T47D (cell line): Measurements from ENCODE around the gene TUBA4A.
"Not testable (repeated sequence)": the region's sequence is repeated elsewhere in the genome, so short reads cannot be mapped to it uniquely, and the experiment has no call there.

ENCODE experiments used
- DNase-seq, 2 experiments: peaks; one replicate each; pipeline versions ENCODE4 v3.0.0 to v3.0.0-alpha.2; 2011 to 2012; ENCODE audit warnings: low read depth in 1 of 2, low spot score in 1 of 2
- JUND ChIP-seq: IDR thresholded peaks from 2 replicates; pipeline ENCODE4 v1.6.1; 2012; ENCODE audit warnings: low read depth
- in situ Hi-C: cut with HindIII; loops from 2 replicates; pipeline ENCODE4 v1.10.0; 2016; ENCODE audit warnings: low sequenced_read_pairs, low pct_unique_long_range_greater_than_20kb

TUBA4A gene

DNA sequence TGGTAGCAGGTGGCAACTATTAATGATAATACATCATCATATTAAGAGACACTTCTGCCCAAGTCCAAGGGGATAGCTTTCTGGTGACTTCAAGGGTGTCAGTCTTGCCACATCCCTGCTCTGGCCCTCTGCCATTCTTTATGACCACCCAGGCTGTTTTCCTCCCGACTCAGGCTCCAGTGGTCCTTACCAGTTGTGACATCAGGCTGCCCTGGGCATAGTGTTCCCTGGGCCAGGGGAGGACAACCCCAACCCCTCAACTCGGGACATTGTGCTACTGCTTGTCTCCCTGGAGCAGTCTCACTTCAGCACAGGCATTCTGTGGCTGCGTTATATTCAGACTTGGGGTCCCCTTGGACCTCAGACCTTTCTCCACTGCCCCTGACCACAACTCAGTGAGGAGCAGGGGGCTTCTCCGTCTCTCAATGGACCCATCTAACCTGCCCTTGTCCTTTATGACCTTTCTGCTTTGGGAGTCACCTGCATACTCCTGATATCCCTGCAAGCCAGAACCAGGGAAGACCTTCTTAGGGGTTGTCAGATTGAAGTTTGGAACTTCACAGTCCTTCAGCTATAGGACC, 38.3 kb upstream of the TUBA4A start:
- in situ Hi-C loops = no loop called here
- no peak for TF ChIP-seq JUND
- no peak for DNase-seq

DNA sequence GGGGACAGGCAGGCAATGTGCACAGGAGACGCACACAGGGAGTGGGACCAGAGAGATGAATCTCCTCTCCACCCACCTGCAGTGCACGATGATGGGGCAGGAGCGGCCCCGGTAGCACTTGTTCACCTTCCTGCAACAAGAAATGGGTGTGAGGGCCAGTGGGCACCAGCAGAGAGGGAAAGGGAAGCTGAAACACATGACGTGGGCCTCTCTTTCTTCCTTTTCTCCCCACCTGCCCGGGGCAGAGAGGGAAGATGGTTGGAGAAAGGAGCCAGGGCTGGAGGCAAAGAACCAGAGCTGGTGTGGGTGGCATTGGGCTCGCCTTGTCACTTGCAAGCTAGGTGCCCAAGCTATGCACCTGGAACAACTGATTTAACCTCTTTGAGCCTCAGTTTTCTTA, 37.7 kb upstream of the TUBA4A start:
- DNase-seq = no peak
- in situ Hi-C loops = no loop called here
- TF ChIP-seq JUND = no peak

DNA sequence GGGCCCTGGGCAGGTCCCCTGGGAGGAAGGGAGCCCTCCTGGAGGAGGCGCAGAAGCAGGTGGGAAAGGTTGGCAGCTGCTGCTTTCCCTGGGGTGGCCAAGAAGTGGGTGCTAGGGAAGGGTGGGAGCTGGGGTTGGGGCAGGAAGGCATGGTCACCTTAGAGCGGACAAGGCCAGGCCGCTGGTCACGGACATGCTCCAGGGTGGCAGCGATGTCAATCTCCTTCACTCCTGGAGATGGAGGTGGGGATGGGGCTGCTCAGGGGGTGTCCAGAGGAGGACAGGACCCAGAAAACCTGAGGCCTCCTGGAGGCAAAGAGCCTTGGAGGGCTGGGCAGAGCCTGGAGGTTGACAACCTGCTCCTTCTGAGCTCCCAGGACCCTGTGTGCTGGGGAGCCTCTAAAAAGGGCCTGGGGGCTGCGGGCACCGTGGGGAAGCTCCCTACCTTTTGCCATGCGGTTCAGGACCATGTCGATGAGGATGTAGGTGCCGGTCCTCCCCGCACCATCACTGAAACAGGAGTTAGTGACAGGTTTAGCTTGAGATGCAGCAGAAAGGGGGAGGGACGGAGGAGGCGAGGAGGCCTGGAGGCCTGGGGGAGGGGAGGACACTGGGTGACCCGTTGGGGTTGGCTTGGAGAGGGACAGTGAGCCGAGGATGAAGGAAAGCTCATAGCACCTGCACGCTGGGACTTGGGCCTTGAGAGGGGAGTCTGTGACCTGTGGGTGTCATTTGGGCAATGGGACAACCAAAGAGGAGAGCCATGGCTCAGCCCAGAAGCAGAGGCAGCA, 36.9 kb upstream of the TUBA4A start:
- in situ Hi-C loops = no loop called here
- TF ChIP-seq JUND = no peak
- no peak for DNase-seq

DNA sequence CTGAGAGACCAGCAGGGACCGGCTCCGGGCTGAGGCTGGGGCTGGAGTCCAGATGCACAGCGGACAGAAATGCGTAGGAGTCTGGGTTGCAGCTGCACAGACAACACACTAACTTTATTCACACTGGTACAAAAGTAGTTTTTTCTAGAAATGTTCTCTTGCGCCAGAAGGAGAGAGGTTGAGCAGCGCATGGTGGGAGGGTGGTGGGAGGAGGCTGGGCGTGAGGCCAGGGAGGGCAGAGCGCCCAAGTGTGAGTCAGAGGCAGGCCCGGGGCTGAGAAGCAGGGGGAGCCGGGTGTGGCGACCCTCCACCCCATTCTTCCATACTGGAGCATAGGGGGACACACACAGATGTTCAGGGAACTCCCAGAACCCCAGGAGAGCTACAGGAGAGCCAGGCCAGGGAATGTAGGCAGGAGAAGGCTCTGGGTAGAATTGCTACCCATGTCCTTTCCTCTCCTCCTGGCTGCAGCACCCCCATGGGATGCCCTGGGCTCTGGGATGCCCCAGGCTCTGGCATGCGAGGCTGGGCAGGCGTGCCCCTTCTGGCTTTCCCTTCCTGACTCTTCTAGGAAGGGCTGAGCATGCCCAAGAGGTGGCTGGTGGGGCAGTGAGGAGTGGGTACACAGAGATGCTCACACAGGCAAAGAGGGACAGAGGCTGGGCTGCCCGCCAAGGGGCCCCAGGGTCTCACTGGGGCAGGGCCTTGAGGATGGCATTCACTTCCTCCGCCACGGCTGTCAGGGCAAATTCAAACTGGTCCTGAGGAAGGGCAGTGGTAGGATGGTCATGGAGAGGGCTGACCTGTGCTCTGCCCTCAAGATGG, 36.0 kb upstream of the TUBA4A start:
- in situ Hi-C loops = no loop called here
- no peak for DNase-seq

DNA sequence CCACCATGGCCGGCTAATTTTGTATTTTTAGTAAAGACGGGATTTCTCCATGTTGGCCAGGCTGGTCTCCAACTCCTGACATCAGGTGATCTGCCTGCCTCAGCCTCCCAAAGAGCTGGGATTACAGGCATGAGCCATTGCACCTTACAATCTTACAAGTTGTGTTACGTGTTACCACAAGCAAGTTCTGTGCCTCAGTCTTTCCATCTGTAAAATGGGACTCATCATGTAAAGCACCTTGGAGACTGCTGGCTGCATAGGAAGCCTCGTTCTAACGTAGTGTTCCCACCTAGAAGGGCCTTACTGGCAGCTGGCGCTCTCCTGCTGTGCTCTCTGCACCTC, 35.4 kb upstream of the TUBA4A start:
- TF ChIP-seq JUND = no peak
- in situ Hi-C loops = no loop called here
- DNase-seq = no peak

More for the DNA sequence above, 36.0 kb upstream of the TUBA4A start:
- no peak for TF ChIP-seq JUND

DNA sequence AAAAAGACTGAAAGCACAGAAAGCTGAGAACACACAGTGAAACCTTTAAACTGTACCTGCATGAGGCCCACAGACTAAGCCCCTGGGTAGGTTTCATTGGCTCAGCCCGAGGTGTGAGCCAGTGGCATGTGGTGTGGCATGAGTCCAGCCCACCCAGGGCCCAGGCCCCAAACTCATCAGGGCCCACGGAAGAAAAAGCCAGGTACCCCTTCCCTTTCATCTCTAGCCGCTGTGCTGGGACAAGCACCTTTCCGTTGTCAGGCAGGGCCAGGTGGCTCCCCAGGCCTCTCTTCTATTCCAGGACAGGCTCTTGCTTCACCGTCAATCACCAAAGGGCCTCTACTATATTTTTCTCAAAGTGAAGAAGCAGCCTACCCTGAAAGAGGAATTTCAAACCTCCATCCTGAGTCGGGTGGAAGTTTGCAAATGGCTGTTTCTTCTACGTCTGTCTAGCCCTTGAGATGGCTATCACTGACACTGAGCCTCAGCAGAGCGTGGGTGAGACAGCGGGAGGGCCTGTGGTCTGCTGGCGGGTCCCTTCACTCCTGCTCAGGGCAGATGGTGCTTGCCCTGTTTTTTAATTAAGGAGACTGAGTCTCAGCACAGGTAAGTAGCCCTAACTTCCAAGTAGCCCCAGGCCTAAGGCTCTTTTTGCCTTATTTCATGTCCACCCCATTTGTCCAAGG, 34.0 kb upstream of the TUBA4A start:
- DNase-seq = no peak
- in situ Hi-C loops = no loop called here
- no peak for TF ChIP-seq JUND

DNA sequence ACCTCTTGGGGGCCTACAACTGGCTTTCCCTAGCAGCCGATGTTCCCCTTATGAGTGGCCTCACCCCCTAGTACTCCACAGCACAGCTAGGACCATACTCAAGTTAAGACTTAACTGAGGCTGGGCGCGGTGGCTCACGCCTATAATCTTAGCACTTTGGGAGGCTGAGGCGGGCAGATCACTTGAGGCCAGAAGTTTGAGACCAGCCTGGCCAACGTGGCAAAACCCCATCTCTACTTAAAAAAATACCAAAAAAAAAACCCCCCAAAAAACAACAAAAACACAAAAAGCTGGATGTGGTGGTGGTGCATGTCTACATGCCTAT, 33.4 kb upstream of the TUBA4A start:
- DNase-seq, in situ Hi-C loops: not testable (repeated sequence)

DNA sequence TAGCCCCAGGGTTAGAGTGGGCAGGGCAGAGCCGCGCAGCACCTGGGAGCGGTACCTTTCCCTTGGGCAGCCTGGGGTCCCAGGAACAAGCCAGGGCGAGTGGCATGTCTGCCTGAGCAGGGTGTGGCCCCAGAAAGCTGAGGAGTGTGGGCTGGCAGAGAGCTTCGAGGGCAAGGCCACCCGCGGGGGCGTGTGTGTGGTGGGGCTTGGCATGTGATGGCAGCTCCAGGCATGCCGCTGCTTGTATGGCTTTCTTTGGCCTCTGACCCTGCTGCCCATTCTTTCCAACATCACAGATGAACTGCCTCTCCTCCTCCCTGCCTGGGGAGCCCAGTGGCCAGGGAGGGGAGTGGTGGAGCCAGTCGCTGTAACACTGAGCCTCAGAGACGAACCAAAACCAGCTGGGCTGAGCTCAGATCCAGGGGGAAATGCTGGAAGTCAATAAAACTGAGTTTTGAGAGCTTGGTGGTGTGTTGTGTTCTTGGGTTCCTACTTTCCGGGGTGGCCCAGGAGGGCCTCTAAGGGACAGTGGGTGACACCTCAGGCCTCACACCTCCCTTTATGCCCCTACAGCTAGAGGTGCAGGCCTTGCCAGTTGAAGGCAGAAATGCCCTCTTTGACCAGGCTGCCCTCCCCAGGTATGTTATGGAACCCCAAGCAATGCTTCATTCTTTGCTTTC, 32.9 kb upstream of the TUBA4A start:
- DNase-seq = no peak
- no peak for TF ChIP-seq JUND
- in situ Hi-C loops = no loop called here

DNA sequence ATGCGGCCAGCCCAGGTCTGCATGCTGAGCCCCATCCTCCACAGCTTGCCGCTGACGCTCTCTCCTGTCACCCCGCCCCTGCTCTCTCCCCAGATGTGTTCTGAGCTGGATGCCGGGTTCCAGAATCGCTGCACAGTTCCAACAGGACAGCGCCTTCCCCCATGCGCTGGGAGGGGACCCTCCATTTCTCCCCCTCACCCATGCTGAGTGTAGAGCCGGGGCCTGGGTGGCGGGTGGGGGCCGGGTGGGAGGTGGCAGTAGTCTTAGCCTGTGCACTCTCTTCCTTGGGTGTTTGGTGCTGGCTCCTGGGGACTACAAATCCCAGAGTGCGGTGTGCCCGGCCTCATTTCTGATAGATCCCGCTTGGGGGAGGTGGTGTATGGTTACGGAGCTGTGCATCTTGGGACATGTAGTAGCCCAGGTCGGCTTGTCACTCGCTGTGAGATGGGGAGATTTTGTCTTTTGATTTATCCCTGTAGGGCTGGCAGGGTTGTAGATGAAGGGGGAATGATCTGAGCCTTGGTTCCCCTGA, 32.2 kb upstream of the TUBA4A start:
- in situ Hi-C loops = no loop called here
- DNase-seq = no peak
- TF ChIP-seq JUND = no peak

DNA sequence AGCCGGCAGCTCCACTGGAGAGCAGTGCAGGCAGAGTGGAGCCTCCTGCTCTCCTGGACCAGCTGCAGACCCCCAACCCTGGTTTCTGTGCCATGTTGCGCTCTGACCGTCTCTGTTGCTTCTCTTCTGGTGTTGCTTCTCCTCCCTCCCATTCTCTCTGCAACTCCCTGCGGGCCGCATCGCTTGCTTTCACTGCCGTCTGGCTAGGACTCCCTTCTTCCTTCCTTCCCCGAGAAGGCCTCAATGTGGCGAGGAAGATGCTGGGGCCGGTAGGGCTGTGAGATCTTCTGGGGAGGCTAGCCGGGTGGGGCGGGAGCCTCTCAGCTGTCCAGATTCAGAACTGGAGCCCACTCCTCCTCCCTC, 31.6 kb upstream of the TUBA4A start:
- no peak for DNase-seq
- no peak for TF ChIP-seq JUND
- in situ Hi-C loops = no loop called here

DNA sequence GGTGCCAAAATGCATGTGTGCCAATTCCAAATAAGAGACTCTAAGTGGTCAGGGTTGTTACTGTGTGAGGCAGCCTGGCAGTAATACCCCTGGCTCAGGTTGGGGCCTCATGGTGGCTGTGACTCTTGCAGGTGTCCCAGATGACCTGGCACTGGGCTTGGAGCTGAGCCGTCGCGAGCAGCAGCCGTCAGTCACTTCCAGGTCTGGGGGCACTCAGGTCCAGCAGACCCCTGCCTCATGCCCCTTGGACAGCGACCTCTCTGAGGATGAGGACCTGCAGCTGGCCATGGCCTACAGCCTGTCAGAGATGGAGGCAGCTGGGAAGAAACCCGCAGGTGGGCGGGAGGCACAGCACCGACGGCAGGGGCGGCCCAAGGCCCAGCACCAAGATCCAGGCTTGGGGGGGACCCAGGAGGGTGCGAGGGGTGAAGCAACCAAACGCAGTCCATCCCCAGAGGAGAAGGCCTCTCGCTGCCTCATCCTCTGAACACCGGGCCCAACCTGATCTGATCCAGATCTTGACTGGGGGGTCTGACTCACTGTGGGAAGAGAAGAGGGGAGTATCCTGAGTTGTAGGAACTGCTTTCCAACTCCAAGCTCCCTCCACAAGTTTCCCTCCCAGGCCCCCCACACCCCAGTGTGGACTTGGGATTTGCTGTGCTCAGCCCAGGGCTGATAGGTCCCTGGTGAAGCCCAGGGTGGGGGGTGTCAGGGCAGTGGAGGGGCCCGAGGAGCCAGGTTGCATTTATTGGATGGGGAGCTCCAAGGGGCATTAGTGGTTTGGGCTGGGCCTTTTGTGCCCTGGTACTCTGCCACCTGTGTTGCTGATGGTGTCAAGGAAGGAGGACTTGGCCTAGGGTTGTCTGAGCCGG, 31.0 kb upstream of the TUBA4A start:
- TF ChIP-seq JUND = no peak
- in situ Hi-C loops = no loop called here
- DNase-seq = no peak
